Hepatocyte (in vitro differentiated cells): Measurements from ENCODE around the gene PRKAR1B.

Experiments used
- CTCF ChIP-seq: fragments of 200-600 bp; sonication (generic); IDR thresholded peaks from 2 replicates; pipeline ENCODE4 v1.5.1; 2016; ENCODE audit warnings: antibody characterized with exemption, mild to moderate bottlenecking; ENCODE audit not compliant: poor library complexity
- EZH2 ChIP-seq: fragments of 200-600 bp; sonication (generic); IDR thresholded peaks from 2 replicates; pipeline ENCODE4 v1.6.1; 2016; ENCODE audit warnings: antibody characterized with exemption, mild to moderate bottlenecking, borderline replicate concordance
- EZH2phosphoT487 ChIP-seq: fragments of 200-600 bp; sonication (generic); IDR thresholded peaks from one replicate; pipeline ENCODE4 v1.6.1; 2018; ENCODE audit warnings: antibody characterized with exemption, mild to moderate bottlenecking, low read depth, moderate library complexity; ENCODE audit not compliant: unreplicated experiment, severe bottlenecking

- no peak for TF ChIP-seq CTCF
- TF ChIP-seq EZH2 = no peak
- TF ChIP-seq EZH2phosphoT487 = no peak
Measured at GRCh38 chr7:668958-669357, 58.1 kb downstream of the PRKAR1B start.
